HuH-7 (cell line): ENCODE data around the gene OSBPL3.

Experiments used
- DNase-seq: peaks from one replicate; pipeline ENCODE4 v3.0.0; 2011; ENCODE audit warnings: low spot score

Gene OSBPL3

GRCh38 chr7:24894429-24895221 is 85.4 kb downstream of the OSBPL3 start:
- DNase-seq, result peak; percentile 24

GRCh38 chr7:24891311-24891735 is 88.7 kb downstream of the OSBPL3 start:
- no peak for DNase-seq

DNA sequence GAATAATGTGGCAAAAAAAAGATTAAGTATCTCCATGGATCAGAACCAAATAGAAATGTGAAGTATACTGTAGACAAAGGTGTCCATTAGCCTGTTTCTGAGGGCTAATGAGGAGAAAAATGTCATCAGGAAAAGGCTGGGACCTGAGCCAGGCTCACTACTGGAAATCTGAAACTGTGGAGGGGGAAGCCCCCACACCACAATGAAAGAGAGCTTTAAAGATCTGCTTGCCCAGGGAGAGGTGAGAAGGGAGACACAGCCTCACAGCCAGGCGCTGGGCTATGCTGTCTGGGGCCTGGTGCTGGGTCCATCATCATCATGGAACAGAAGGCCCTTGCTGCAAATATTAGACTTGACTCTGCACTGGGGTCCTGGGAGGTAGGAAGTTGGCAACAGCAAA is 90.4 kb downstream of the OSBPL3 start:
- no peak for DNase-seq

DNA sequence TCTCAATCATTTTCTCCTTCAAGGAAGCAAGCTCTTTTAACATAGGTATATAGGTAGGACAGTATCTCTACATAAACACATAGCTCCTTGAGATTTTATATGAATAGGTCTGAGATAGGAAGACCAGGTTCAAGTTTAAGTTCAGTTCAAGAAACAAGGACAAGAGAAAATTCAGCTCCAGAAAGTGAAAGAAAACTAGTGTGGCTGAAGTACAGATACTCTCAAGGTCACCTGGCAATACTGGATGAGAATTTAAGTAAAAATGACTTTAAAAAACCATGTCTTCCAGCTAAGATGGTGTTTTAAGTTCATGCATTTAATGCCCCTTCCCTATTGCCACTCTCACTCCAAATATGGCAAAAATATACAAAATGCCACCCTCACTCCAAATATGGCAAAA is 91.3 kb downstream of the OSBPL3 start:
- DNase-seq, result no peak

- no peak for DNase-seq
Measured at GRCh38 chr7:24885716-24886115, 94.3 kb downstream of the OSBPL3 start.

DNA sequence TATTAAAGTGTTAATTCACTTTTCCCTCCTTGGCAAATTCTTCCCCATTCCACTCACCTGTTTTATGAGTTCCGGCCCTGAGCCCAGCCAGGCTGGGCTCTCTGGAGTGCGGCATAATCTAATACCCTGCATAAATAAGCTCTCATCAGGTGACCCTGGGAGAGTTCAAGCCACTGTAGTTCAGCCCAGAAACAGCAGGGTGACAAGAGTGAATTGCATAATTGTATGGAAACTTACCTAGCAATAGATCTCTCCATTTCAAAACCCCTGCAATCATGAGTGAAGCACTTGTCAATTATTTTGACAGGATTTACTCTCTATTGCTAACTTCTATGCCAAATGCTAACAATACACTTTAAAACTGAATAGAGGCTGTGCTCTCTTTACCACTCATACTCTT is 94.7 kb downstream of the OSBPL3 start:
- peak; percentile 47 for DNase-seq

- no peak for DNase-seq
Measured at GRCh38 chr7:24884401-24884800, 95.6 kb downstream of the OSBPL3 start.

DNA sequence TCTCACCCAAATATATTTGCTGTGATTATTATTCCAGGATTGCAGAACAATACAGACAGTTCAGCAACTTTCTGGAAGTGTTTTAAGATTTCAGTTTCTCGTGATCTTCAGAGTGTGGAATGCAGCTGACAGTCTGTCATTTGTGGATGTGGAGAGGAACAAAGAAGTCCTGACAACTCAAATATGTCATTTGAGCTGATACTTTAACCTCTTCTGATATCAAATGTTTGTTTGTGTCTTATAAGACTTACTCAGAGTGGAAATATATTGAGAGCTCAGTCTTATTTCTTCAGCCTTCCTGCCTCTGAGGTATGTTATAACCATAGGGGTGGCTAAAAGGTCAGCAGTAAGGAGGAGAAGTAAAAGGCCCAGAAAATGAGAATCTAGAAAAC is 96.4 kb downstream of the OSBPL3 start:
- DNase-seq, result no peak

- DNase-seq, result no peak
Measured at GRCh38 chr7:24882989-24883621, 96.9 kb downstream of the OSBPL3 start.

- peak; percentile 24 for DNase-seq
Measured at GRCh38 chr7:24881623-24882022, 98.4 kb downstream of the OSBPL3 start.

DNA sequence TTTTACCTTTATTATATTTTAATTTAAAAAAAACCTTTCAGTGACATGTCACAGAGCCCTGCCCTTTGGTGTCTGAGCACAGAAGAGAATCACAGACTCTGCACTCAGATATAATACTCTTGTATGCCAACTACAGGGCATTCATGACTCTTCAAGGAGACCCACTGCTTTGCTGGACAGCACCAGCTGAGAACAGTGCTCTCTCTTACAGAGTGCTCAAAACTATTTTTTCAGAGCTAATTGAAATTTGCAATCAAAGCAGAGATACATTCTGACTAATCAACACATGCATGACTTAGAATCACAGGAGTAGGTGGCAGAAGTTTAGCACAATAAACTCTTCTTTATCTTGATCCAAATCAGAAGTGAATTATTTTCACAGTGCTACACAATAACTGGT is 99.1 kb downstream of the OSBPL3 start:
- no peak for DNase-seq

DNA sequence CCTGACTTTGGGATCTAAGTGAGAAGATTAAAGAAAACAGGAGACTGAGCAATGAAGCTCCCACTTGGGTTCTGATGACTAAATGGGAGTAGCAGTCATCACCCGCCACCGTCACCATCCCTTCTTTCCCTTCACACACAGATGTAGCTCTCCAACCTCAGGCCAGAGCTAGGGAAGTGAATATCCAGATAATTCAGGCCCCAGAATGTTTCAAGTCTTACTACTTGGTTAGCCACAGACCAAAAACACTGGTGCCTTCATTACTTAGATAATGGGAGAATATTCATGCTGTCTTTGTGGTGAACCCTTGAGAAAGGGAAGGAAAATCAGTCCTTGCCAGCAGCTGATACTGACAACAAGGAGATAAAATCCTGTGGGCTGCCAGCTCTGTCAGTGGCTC is 100.7 kb downstream of the OSBPL3 start:
- DNase-seq, result no peak

GRCh38 chr7:24877790-24878311 is 102.1 kb downstream of the OSBPL3 start:
- no peak for DNase-seq

DNA sequence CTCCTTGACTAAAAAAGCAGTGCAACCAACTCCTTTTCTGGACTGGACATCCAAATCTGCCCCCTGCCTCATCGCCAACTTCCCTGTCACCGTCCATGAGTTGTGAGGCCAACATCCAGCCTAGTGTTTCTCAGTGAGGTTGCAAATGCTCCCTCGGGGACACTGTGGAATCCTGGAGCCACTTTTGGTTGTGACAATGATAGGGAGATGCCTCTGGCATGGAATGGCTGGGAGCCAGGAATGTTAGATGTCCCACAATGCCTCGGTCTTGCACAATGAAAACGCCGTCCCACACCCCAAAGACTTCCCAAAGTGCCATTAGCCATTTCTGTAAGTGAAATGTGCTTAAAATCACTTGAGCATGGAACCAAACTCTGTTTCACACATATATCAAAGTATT is 105.2 kb downstream of the OSBPL3 start:
- no peak for DNase-seq

DNA sequence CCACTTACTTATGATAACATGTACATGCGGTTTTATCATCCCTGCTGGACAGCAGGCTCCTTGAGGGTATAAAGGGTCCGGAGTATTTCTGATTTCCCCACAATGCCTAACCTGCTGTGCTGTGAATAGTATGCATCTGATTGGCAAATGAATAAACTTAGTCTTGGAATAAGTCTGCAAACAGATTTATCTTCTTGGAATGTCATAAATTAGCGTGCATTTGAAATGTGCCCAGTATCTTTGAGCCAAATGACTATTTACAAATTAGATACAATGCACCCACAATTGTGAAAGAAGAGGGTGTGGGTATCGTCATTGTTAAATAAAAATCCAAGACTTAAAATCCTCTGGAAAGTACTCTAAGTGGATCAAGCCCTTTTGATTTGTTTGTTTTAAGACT is 106.0 kb downstream of the OSBPL3 start:
- no peak for DNase-seq

GRCh38 chr7:24871770-24872169 is 108.2 kb downstream of the OSBPL3 start:
- DNase-seq, result no peak

DNA sequence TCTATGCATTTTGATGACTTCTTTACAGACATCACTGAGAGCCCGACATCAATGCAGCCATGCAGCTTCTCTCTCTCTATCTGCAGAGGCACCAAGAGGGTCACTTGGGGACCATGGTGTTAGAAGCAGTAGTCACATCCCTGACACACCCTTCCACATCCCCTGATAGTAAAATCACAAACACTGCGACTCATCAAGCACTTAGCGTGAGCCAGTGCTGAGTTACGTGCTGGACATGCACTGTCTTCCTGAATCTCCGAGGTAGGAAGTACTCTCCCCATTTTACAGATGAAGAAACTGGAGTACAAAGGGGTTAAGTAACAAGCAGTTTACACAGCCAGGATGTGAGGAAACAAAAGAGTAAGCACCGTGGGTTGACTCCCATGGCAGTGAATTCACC is 109.2 kb downstream of the OSBPL3 start:
- DNase-seq, result no peak

DNA sequence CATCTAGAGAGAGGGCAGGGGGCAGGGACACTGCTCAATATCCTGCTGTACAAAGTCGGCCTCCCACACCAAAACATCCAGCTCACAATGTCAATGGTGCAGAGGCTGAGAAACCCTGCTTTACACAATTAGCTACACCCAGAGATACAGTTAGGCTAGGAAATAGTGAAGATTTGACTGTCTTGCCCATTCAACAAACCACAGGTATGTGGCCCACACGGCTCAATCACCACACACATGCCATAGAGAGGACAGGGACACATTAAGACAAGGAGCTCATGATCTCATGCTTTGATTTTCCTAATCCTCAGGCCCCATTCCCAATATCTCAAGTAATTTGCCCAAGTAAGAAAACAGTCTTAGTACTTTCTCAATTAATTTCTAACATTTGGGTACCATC is 110.4 kb downstream of the OSBPL3 start:
- no peak for DNase-seq

- no peak for DNase-seq
Measured at GRCh38 chr7:24868741-24869140, 111.2 kb downstream of the OSBPL3 start.

- DNase-seq, result no peak
Measured at GRCh38 chr7:24866004-24866615, 113.9 kb downstream of the OSBPL3 start.

DNA sequence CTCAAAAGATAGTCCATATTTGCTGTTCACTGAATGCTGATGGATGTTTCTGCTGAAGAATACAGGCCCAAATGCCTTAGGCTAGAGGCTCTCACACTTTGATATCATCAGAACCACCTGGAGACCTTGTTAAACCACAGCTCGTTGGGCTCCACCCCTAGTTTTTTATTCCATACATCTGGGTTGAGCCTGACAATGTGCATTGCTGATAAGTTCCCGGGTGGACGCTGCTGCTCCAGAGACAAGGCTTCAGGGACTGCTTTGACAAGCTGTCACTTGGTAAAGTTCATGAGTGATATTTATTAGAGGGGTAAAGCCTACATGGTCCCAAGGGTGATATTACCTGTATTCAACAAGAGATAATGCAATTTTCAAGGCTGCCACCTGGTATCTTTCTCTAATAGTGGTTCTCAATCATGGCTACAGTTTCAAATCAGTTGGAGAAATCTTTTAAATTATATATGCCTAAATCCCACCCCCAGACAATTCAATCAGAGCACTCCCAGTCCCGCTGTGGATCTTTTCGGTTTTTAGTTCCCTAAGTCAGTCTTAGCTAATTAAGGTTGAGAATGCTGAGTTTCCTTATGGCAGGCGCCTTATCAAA is 115.7 kb downstream of the OSBPL3 start:
- no peak for DNase-seq

DNA sequence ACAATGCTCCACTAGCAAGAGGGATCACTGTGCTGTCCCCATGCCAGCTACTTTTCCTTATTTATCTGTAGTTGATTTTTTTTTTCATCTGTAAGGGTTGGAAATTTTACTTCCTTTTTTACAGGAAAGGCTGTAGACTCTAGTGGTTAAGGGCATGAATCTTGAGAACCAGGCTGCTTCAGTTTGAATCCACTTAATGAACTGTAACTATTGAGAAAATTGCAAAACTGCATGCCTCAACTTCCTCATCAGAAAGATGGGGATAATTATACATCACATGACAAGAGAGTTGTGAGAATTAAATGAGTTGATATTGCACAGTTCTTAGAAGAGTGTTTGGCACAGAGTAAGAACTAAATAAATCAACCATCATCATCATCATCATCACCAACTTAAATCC is 116.4 kb downstream of the OSBPL3 start:
- no peak for DNase-seq

GRCh38 chr7:24862461-24862860 is 117.5 kb downstream of the OSBPL3 start:
- DNase-seq, result no peak
